Activated CD4-positive, alpha-beta T cell treated with anti-CD3 and anti-CD28 coated beads, Interleukin-2, amount 50 U/mL, for 1 hour (primary cell): ENCODE results near the gene RAB42.
"Not testable (repeated sequence)": the region's sequence is repeated elsewhere in the genome, so short reads cannot be mapped to it uniquely, and the experiment has no call there.

Experiments
- DNase-seq: peaks from one replicate; pipeline ENCODE4 v3.0.0-alpha.2; 2020

RAB42 gene

GRCh38 chr1:28591708-28592320 lies at the start of gene RAB42:
TSS of gene RAB42 (plus strand) at chr1:28592265. CDS start at chr1:28592512, 247 bp downstream.
- no peak for DNase-seq

DNA sequence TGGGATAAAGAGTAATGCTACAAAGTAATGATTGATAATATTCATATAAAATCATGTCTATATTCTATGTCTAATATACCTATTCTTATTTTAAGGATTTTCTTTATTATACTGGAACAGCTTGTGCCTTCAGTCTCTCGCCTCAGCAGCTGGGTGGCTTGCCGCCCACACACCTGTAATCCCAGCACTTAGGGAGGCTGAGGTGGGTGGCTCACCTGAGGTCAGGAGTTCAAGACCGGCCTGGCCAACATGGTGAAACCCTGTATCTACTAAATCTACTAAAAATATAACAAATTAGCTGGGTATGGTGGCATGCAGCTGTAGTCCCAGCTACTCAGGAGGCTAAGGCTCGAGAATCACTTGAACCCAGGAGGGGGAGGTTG lies 46.8 kb upstream of the RAB42 start:
- no peak for DNase-seq

DNA sequence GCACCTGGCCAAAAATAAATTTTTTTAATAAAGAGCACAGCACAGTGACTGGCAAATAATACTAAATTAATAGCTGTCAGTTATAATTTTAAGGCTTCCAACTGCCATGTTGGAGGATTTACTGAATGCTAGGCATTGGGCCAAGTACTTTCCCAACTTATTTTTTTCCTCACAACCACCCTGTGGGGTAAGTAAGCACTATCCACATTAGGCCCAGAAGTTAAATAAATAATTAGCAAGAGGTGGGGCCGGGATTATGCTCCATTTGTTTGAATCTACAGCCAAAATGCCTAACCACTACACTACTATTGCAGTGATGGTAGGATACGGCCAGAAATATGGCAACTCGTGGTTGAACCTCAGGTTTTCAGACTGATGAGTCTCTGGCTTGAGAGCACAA lies 43.7 kb upstream of the RAB42 start:
- DNase-seq, result no peak

GRCh38 chr1:28551381-28551780 lies 40.7 kb upstream of the RAB42 start:
- DNase-seq, result no peak

GRCh38 chr1:28552758-28553663 lies 39.1 kb upstream of the RAB42 start, which contains the start of gene TRNAU1AP:
TSS of gene TRNAU1AP (plus strand) at chr1:28553085. CDS start at chr1:28553111, 26 bp downstream.
- peak; percentile 97 for DNase-seq

DNA sequence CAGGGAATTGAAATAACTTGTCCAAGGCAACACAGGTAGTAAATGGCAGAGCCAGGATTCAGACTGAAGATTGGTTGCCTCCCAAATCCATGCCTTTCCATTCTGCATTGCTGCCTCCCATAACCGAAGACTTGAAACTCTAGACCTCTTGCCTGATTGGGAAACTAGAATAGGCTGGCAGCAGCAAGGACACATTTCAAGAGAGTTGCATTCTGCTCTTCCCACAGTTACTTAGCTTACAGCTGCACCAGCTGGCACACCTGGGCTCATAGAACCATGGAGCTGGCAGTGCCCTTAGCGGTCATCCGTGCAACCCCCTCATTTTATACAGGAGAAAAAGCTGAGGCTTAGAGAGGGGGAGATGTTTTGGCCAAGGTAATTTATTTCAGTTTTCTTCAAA lies 31.2 kb upstream of the RAB42 start:
- DNase-seq, result no peak

- no peak for DNase-seq
Measured at GRCh38 chr1:28564310-28564709, 27.8 kb upstream of the RAB42 start.

- no peak for DNase-seq
Measured at GRCh38 chr1:28565040-28565439, 27.0 kb upstream of the RAB42 start.

GRCh38 chr1:28565726-28566125 lies 26.3 kb upstream of the RAB42 start:
- no peak for DNase-seq

- DNase-seq, result no peak
Measured at GRCh38 chr1:28566931-28567330, 25.1 kb upstream of the RAB42 start.

DNA sequence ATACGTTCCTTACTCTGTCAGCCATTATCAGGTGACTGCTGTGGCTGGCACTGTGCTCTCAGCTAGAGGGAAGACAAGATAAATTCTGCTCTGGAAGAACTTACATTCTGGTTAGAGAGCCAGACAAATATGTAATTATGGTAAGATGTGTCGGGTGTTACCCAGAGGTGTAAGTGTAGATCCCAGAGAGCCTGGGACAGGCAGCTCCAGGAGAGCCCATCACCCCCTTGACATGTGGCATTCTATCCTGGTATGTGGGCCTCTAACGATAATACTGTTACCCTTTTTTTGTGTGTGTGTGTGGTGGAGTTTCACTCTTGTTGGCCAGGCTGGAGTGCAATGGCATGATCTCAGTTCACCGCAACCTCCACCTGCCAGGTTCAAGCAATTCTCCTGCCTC lies 20.2 kb upstream of the RAB42 start:
- no peak for DNase-seq

DNA sequence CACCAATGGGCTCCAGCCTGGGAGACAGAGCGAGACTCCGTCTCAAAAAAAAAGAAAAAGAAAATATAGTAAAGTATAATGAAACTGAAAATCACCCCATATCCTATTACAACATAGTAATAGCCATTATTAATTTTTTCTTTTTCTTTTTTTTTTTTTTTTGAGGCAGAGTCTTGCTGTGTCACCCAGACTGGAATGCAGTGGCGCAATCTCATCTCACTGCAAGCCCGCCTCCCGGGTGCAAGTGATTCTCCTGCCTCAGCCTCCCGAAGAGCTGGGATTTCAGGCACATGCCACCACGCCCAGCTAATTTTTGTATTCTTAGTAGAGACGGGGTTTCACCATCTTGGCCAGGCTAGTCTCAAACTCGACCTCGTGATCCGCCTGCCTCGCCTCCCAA lies 19.2 kb upstream of the RAB42 start:
- not testable (repeated sequence) for DNase-seq

- no peak for DNase-seq
Measured at GRCh38 chr1:28573564-28573963, 18.5 kb upstream of the RAB42 start.

- no peak for DNase-seq
Measured at GRCh38 chr1:28577052-28577678, 14.9 kb upstream of the RAB42 start.

DNA sequence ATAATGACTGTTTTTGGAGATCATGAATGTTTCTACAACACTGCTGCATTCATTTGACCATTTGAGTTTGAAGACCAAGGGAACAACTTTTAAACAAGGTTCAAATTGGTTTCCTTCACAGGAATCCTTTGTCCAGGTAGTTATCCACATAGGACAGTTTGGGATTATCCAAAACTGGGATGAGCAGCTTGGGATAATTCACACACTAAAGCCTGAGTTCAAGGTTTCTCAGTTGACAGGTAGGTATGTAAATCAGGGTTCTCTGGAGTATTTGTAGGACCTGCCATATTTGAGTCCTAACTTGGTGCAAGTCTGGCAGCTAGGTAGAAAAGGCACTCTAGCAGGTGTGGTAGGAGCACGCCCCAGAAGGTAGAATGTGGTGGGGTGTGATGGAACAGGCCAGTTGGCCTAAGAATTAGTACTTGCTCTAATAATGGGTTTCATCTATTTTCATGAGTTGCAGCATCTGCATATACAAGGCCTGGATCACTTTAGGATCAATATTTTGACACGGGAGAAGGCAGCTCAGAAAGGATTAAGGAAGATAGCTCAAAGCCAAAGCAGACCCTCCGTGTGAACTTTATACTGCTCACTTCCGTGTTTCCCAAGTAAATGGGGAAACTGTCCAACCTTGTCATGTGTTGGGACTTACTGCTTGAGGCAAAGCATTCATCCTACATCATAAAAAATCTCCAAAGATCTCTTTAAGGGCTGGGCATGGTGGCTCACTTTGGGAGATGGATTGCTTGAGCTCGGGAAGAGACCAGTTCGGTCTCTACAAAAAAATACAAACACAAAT lies 14.1 kb upstream of the RAB42 start:
- DNase-seq, result no peak

- DNase-seq, result no peak
Measured at GRCh38 chr1:28578696-28579218, 13.3 kb upstream of the RAB42 start.

- DNase-seq, result no peak
Measured at GRCh38 chr1:28579401-28579800, 12.7 kb upstream of the RAB42 start.

GRCh38 chr1:28580722-28581530 lies 11.1 kb upstream of the RAB42 start:
- DNase-seq, result peak; percentile 55

DNA sequence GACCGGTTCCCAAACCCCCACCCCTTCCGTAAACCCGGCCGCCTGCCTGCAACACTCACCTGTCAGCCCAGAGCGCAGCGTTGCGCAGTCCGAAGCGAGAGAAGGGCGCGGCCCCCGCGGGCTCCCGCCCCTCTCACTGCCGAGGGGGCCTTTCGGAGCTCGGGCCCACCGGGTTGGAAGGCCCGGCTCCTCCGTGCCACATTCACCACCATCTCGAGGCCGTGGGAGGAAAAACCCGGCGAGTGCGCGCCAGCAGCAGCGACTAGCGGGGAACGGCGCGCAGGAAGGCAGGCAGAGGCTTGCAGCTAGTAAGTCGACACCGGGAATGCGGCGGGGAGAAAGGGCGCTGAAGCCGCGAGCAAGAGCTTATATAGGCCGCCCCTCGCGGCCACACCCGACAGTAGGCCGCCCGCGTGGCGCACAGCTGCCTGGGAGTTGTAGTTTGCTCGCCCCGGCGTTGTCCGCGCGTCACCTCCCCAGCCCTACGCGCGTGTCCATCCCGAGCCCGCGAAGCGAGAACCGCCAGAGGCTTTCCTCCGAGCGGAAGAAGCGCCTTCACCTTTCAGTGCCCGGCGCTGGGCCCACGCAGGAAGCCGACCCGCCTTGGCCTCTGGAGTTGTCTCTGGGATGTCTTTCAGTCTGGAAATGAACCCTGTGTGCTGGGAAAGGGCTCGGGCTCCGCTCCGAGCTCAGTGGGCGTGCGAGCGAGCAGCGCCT lies 10.4 kb upstream of the RAB42 start:
- DNase-seq, result peak; percentile 91

DNA sequence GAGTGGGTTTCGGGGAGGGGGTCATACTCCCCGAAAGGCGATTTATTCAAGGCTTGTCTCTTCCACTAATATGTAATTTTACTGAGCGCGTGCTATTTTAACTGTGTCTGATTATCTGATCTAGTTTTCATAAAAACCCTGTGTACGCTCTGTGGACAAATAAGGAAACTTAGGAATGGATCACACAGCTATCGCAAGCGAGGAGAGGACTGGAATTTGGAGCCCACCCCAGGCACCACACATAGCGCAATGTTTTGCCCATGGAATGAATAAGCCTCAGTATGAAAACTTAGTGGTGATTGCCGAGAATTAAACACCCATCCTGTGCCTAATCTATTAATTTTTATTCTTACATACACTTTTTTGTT lies 9.8 kb upstream of the RAB42 start:
- no peak for DNase-seq
